ENCODE data around the gene PTPRN2. TPM values are rescaled to one million over a fixed set of nuclear protein-coding genes. Genes with fewer than 3 reads are reported as not detected.

The PTPRN2 gene
- total RNA-seq, 8 experiments from 2014 or later: 0.10 to 19.7 (median 10.8) TPM; not detected in 1

- in situ Hi-C loops (cut with MboI; ENCODE audit: low pct_unique_long_range_greater_than_20kb in 2 of 9, low sequenced_read_pairs in 9 of 9, unreplicated experiment in 9 of 9): no loop called here
- 29 to 93% (median 71%) methylated on average over 3 to 22 of the region's 36 CpGs; no CpG with 5 or more reads in 3 of the 10 experiments for WGBS, 10 experiments
- Histone ChIP-seq H3K27ac (peak overlapping the region in 1 of 2 donors; percentile 31), H3K4me3 (no peak overlapping the region), H3K4me1 (replicated peaks in 1 of 2) (peaks cover 0 to 26% of the 10 kb centered on the region in 2 donors)
- ATAC-seq (replicated peaks in 6 of 8): peak in 3 of 8 experiments; percentile 81 to 85 (median 83)
Measured at GRCh38 chr7:157615101-157615817, 972.4 kb downstream of the PTPRN2 start.

GRCh38 chr7:157614457-157615020 lies 973.1 kb downstream of the PTPRN2 start:
- H3K27ac ChIP-seq: peak overlapping the region in 1 of 2 donors; percentile 31
- ATAC-seq (replicated peaks in 6 of 8): no peak
- peaks cover 0 to 26% of the 10 kb centered on the region in 2 donors for H3K4me1 ChIP-seq (replicated peaks in 1 of 2)
- in situ Hi-C loops (cut with MboI; ENCODE audit: low pct_unique_long_range_greater_than_20kb in 2 of 9, low sequenced_read_pairs in 9 of 9, unreplicated experiment in 9 of 9): no loop called here
- WGBS, 10 experiments: 17 to 95% (median 67%) methylated on average over 1 to 10 of the region's 12 CpGs; no CpG with 5 or more reads in 1 of the 10 experiments
- no peak overlapping the region for H3K4me3 ChIP-seq

- H3K4me1 ChIP-seq (replicated peaks in 1 of 2): peaks cover 0 to 29% of the 10 kb centered on the region in 2 donors
- 13 to 82% (median 60%) methylated on average over 2 to 9 of the region's 51 CpGs; no CpG with 5 or more reads in 5 of the 10 experiments for WGBS, 10 experiments
- no peak overlapping the region for H3K27ac ChIP-seq
- in situ Hi-C loops (cut with MboI; ENCODE audit: low pct_unique_long_range_greater_than_20kb in 2 of 9, low sequenced_read_pairs in 9 of 9, unreplicated experiment in 9 of 9): no loop called here
- H3K4me3 ChIP-seq: no peak overlapping the region
- ATAC-seq (replicated peaks in 6 of 8): no peak
Measured at GRCh38 chr7:157613575-157614322, 973.9 kb downstream of the PTPRN2 start.

- 5 to 92% (median 70%) methylated on average over 2 to 7 of the region's 79 CpGs; no CpG with 5 or more reads in 5 of the 10 experiments for WGBS, 10 experiments
- no peak for ATAC-seq (replicated peaks in 6 of 8)
- Histone ChIP-seq H3K4me3 (no peak overlapping the region), H3K27ac (no peak overlapping the region), H3K4me1 (replicated peaks in 1 of 2) (peaks cover 0 to 36% of the 10 kb centered on the region in 2 donors)
- in situ Hi-C loops (cut with MboI; ENCODE audit: low pct_unique_long_range_greater_than_20kb in 2 of 9, low sequenced_read_pairs in 9 of 9, unreplicated experiment in 9 of 9): no loop called here
Measured at GRCh38 chr7:157612664-157613561, 974.7 kb downstream of the PTPRN2 start.

GRCh38 chr7:157612009-157612663 lies 975.5 kb downstream of the PTPRN2 start:
- H3K4me1 ChIP-seq (replicated peaks in 1 of 2): peaks cover 0 to 38% of the 10 kb centered on the region in 2 donors
- no peak overlapping the region for H3K27ac ChIP-seq
- H3K4me3 ChIP-seq: no peak overlapping the region
- WGBS, 10 experiments: 32 to 100% (median 80%) methylated on average over 1 to 13 of the region's 33 CpGs; no CpG with 5 or more reads in 4 of the 10 experiments
- in situ Hi-C loops (cut with MboI; ENCODE audit: low pct_unique_long_range_greater_than_20kb in 2 of 9, low sequenced_read_pairs in 9 of 9, unreplicated experiment in 9 of 9): no loop called here
- no peak for ATAC-seq (replicated peaks in 6 of 8)

GRCh38 chr7:157611341-157611740 lies 976.3 kb downstream of the PTPRN2 start:
- H3K4me3 ChIP-seq: no peak overlapping the region
- H3K27ac ChIP-seq: no peak overlapping the region
- 49 to 100% (median 80%) methylated on average over 2 to 6 of the region's 18 CpGs; no CpG with 5 or more reads in 6 of the 10 experiments for WGBS, 10 experiments
- in situ Hi-C loops (cut with MboI; ENCODE audit: low pct_unique_long_range_greater_than_20kb in 2 of 9, low sequenced_read_pairs in 9 of 9, unreplicated experiment in 9 of 9): no loop called here
- ATAC-seq (replicated peaks in 6 of 8): no peak
- H3K4me1 ChIP-seq (replicated peaks in 1 of 2): peaks cover 0 to 41% of the 10 kb centered on the region in 2 donors

GRCh38 chr7:157610671-157611295 lies 976.8 kb downstream of the PTPRN2 start:
- ATAC-seq (replicated peaks in 6 of 8): no peak
- WGBS, 10 experiments: 0 to 98% (median 32%) methylated on average over 2 to 8 of the region's 17 CpGs; no CpG with 5 or more reads in 5 of the 10 experiments
- peaks cover 0 to 39% of the 10 kb centered on the region in 2 donors for H3K4me1 ChIP-seq (replicated peaks in 1 of 2)
- no peak overlapping the region for H3K4me3 ChIP-seq
- H3K27ac ChIP-seq: no peak overlapping the region
- in situ Hi-C loops (cut with MboI; ENCODE audit: low pct_unique_long_range_greater_than_20kb in 2 of 9, low sequenced_read_pairs in 9 of 9, unreplicated experiment in 9 of 9): no loop called here

GRCh38 chr7:157609932-157610640 lies 977.5 kb downstream of the PTPRN2 start:
- no peak for ATAC-seq (replicated peaks in 6 of 8)
- WGBS, 10 experiments: 12 to 86% (median 32%) methylated on average over 1 to 14 of the region's 22 CpGs; no CpG with 5 or more reads in 2 of the 10 experiments
- Histone ChIP-seq H3K27ac (no peak overlapping the region), H3K4me1 (replicated peaks in 1 of 2) (peaks cover 0 to 32% of the 10 kb centered on the region in 2 donors), H3K4me3 (no peak overlapping the region)
- in situ Hi-C loops (cut with MboI; ENCODE audit: low pct_unique_long_range_greater_than_20kb in 2 of 9, low sequenced_read_pairs in 9 of 9, unreplicated experiment in 9 of 9): no loop called here

- no peak overlapping the region for H3K27ac ChIP-seq
- peaks cover 0 to 26% of the 10 kb centered on the region in 2 donors for H3K4me1 ChIP-seq (replicated peaks in 1 of 2)
- 0 to 93% (median 72%) methylated on average over 2 to 10 of the region's 15 CpGs; no CpG with 5 or more reads in 2 of the 10 experiments for WGBS, 10 experiments
- in situ Hi-C loops (cut with MboI; ENCODE audit: low pct_unique_long_range_greater_than_20kb in 2 of 9, low sequenced_read_pairs in 9 of 9, unreplicated experiment in 9 of 9): no loop called here
- H3K4me3 ChIP-seq: no peak overlapping the region
- ATAC-seq (replicated peaks in 6 of 8): no peak
Measured at GRCh38 chr7:157609516-157609915, 978.1 kb downstream of the PTPRN2 start.

GRCh38 chr7:157607218-157607617 lies 980.4 kb downstream of the PTPRN2 start:
- in situ Hi-C loops (cut with MboI; ENCODE audit: low pct_unique_long_range_greater_than_20kb in 2 of 9, low sequenced_read_pairs in 9 of 9, unreplicated experiment in 9 of 9): no loop called here
- no peak overlapping the region for H3K27ac ChIP-seq
- ATAC-seq (replicated peaks in 6 of 8): no peak
- peaks cover 0 to 26% of the 10 kb centered on the region in 2 donors for H3K4me1 ChIP-seq (replicated peaks in 1 of 2)
- no peak overlapping the region for H3K4me3 ChIP-seq
- 3 to 100% (median 55%) methylated on average over 1 to 6 of the region's 10 CpGs; no CpG with 5 or more reads in 5 of the 10 experiments for WGBS, 10 experiments

GRCh38 chr7:157606140-157606539 lies 981.5 kb downstream of the PTPRN2 start:
- WGBS, 10 experiments: 0 to 87% (median 40%) methylated on average over 1 to 9 of the region's 9 CpGs; no CpG with 5 or more reads in 5 of the 10 experiments
- peak in 1 of 8 experiments; percentile 40 for ATAC-seq (replicated peaks in 6 of 8)
- in situ Hi-C loops (cut with MboI; ENCODE audit: low pct_unique_long_range_greater_than_20kb in 2 of 9, low sequenced_read_pairs in 9 of 9, unreplicated experiment in 9 of 9): no loop called here
- Histone ChIP-seq H3K27ac (no peak overlapping the region), H3K4me1 (replicated peaks in 1 of 2) (peaks cover 0 to 29% of the 10 kb centered on the region in 2 donors), H3K4me3 (no peak overlapping the region)
